ENCODE measurements around the gene LPIN3. TPM values are rescaled to one million over a fixed set of nuclear protein-coding genes. Genes with fewer than 3 reads are reported as not detected.

The LPIN3 gene
- total and polyA plus RNA-seq, 2 experiments from 2014 or later = 6.1 to 9.7 TPM

DNA sequence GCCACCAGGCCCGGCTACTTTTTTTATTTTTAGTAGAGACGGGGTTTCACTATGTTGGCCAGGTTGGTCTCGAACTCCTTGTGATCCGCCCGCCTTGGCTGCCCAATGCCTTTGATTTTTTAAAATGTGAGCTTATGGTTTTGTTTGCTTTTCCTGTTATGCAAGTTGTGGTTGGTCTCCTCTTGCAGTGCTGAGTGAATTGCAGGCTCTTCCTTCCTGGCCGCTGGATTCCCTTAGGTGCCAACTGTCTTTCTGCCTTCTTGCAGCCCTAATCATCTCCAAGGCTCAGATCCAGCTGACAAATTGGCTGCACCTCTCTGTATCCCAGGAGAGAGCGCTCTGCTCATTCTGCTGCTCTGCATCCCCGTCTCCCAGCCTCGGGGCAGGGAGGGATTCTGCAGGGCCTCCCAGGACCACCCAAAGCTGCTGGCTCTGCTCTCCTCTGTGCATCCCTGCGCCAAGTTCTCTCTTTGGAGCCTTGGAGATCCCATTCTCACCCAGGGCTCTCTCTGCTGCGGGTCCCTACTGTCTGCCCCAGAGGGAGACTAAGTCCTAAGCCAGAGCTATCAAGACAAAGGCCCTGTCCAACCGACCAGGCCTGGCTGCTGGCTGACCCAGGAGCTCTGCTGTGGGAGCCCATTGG, 40.1 kb downstream of the LPIN3 start:
- no peaks in the 10 kb centered on the region for H3K9me3 Mint-ChIP-seq
- H3F3A ChIP-seq (replicated peaks; ENCODE audit: low read depth) = no peaks in the 10 kb centered on the region
- no peak overlapping the region for H3K4me3 Mint-ChIP-seq
- ATAC-seq (peak; percentile 84), DNase-seq (ENCODE audit: low spot score) (no peak)
- no peaks in the 10 kb centered on the region for H3K36me3 Mint-ChIP-seq (ENCODE audit: low read depth)
- H3K9me2 ChIP-seq (ENCODE audit: insufficient read depth) = no peaks in the 10 kb centered on the region
- no peaks in the 10 kb centered on the region for H3K4me1 ChIP-seq (ENCODE audit: insufficient read depth)
- peaks cover 4% of the 10 kb centered on the region; the same call in 1 of the 3 replicates for H3K4me1 Mint-ChIP-seq
- no peak overlapping the region for H3K27ac ChIP-seq (ENCODE audit: low read depth)
- no peak overlapping the region for H3K4me2 ChIP-seq
- H3K27ac Mint-ChIP-seq = no peak overlapping the region
- no peak overlapping the region for H3K4me3 ChIP-seq
- no peaks in the 10 kb centered on the region; the same call in 1 of the 2 replicates for H4K20me1 ChIP-seq (replicated peaks; ENCODE audit: insufficient read depth)
- H3K36me3 ChIP-seq (ENCODE audit: insufficient read depth) = no peaks in the 10 kb centered on the region
- no peaks in the 10 kb centered on the region for H3K79me2 ChIP-seq (replicated peaks; ENCODE audit: insufficient read depth)
- H2AFZ ChIP-seq = no peak overlapping the region
- peaks cover 3% of the 10 kb centered on the region for H3K27me3 Mint-ChIP-seq (ENCODE audit: insufficient read depth, low read depth, poor library complexity)
- TF ChIP-seq POLR2AphosphoS5 (IDR thresholded peaks at IDR 0.05; ENCODE audit: low read depth) (no peak), NANOG (IDR thresholded peaks at IDR 0.05; ENCODE audit: borderline replicate concordance) (no peak), CTCF (conservative IDR thresholded peaks at IDR 0.05; ENCODE audit: low read depth in 2 of 2) (peak; percentile 8 to 48; a peak in 2 of 4 replicates)
- TF ChIP-seq, protein P1, sequence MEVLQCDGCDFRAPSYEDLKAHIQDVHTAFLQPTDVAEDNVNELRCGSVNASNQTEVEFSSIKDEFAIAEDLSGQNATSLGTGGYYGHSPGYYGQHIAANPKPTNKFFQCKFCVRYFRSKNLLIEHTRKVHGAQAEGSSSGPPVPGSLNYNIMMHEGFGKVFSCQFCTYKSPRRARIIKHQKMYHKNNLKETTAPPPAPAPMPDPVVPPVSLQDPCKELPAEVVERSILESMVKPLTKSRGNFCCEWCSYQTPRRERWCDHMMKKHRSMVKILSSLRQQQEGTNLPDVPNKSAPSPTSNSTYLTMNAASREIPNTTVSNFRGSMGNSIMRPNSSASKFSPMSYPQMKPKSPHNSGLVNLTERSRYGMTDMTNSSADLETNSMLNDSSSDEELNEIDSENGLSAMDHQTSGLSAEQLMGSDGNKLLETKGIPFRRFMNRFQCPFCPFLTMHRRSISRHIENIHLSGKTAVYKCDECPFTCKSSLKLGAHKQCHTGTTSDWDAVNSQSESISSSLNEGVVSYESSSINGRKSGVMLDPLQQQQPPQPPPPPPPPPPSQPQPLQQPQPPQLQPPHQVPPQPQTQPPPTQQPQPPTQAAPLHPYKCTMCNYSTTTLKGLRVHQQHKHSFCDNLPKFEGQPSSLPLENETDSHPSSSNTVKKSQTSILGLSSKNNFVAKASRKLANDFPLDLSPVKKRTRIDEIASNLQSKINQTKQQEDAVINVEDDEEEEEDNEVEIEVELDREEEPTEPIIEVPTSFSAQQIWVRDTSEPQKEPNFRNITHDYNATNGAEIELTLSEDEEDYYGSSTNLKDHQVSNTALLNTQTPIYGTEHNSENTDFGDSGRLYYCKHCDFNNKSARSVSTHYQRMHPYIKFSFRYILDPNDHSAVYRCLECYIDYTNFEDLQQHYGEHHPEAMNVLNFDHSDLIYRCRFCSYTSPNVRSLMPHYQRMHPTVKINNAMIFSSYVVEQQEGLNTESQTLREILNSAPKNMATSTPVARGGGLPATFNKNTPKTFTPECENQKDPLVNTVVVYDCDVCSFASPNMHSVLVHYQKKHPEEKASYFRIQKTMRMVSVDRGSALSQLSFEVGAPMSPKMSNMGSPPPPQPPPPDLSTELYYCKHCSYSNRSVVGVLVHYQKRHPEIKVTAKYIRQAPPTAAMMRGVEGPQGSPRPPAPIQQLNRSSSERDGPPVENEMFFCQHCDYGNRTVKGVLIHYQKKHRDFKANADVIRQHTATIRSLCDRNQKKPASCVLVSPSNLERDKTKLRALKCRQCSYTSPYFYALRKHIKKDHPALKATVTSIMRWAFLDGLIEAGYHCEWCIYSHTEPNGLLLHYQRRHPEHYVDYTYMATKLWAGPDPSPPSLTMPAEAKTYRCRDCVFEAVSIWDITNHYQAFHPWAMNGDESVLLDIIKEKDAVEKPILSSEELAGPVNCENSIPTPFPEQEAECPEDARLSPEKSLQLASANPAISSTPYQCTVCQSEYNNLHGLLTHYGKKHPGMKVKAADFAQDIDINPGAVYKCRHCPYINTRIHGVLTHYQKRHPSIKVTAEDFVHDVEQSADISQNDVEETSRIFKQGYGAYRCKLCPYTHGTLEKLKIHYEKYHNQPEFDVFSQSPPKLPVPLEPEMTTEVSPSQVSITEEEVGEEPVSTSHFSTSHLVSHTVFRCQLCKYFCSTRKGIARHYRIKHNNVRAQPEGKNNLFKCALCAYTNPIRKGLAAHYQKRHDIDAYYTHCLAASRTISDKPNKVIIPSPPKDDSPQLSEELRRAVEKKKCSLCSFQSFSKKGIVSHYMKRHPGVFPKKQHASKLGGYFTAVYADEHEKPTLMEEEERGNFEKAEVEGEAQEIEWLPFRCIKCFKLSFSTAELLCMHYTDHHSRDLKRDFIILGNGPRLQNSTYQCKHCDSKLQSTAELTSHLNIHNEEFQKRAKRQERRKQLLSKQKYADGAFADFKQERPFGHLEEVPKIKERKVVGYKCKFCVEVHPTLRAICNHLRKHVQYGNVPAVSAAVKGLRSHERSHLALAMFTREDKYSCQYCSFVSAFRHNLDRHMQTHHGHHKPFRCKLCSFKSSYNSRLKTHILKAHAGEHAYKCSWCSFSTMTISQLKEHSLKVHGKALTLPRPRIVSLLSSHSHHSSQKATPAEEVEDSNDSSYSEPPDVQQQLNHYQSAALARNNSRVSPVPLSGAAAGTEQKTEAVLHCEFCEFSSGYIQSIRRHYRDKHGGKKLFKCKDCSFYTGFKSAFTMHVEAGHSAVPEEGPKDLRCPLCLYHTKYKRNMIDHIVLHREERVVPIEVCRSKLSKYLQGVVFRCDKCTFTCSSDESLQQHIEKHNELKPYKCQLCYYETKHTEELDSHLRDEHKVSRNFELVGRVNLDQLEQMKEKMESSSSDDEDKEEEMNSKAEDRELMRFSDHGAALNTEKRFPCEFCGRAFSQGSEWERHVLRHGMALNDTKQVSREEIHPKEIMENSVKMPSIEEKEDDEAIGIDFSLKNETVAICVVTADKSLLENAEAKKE (CRISPR knock-in tag; IDR thresholded peaks at IDR 0.05) = no peak
- no peaks in the 10 kb centered on the region for H3K27me3 ChIP-seq (ENCODE audit: insufficient read depth)
